ENCODE data around the gene AHR.
"Not testable (repeated sequence)": the region's sequence is repeated elsewhere in the genome, so short reads cannot be mapped to it uniquely, and the experiment has no call there.

Gene AHR

GRCh38 chr7:17382408-17383354, 84.2 kb downstream of the AHR start:
- DNase-seq, result not testable (repeated sequence)

DNA sequence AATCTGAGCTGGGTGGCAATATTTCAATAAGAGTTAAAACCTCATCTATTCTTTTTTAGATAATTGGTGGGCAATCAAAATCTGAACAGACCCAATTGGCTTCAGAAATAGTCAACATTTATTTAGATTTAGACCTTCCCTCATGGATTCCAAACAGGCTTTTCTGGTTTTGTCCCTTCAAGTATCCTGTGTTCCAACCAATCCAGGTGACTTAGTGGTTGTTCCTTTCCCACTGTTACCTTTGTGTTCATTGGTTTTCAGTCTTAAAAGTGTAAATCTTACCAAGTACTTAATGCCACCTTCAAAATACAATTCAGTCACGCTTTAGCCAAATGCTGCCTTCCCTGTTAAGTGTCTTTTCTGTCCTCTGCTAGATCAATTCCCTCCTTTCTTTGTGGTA, 85.9 kb downstream of the AHR start:
- no peak for DNase-seq

DNA sequence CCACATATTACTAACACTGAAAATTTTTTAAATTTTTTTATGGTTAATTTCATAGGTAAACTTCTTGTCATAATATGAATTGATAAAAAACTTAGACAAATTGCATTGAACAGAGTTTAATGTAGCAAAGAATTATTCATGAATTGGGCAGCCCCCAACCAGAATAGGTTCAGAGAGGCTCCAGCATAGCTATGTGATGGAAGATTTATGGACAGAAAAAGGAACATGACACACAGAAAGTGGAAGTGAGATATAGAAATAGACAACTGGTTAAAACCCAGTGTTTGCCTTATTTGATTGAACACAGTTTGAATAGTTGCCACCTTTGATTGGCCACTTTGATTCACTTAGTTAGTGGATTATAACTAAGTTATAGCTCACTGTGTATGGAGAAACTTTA, 87.2 kb downstream of the AHR start:
- DNase-seq, result no peak

GRCh38 chr7:17390392-17390791, 91.9 kb downstream of the AHR start:
- DNase-seq, result no peak

DNA sequence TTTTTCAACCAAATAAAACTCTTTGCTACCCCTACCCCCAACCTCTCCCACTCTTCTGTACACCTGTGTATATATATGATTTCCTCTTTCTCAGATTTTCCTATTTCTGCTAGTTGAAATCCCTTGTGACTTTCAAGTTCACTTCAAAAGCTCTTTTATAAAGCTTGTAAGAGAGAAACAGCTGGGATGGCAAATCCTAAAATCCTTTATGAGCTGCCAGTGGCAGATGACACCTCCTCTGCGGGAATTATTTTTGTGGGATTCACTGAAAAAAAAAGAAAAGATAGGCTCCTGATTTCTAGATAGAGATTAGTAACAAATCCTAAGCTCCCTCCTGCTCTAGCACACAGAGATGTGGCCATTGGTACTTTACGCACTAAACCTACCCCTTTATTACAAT, 92.9 kb downstream of the AHR start:
- no peak for DNase-seq

GRCh38 chr7:17392846-17393245, 94.4 kb downstream of the AHR start:
- no peak for DNase-seq

DNA sequence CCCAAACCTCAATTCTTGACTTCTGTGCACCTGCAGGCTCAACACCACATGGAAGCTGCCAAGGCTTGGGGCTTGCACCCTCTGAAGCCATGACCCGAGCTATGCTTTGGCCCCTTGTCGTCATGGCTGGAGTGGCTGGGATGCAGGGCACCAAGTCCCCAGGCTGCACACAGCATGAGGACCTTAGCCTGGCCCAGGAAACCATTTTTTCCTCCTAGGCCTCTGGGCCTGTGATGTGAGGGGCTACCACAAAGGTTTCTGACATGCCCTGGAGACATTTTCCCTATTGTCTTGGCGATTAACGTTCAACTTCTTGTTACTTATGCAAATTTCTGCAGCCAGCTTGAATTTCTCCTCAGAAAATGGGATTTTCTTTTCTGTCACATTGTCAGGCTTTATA, 96.1 kb downstream of the AHR start:
- DNase-seq, result not testable (repeated sequence)

Measured in SHP77 (cell line).